ENCODE data around the gene NOP9.

Gene NOP9

GRCh38 chr14:24317141-24317928, 17.7 kb downstream of the NOP9 start:
- no peak for TF ChIP-seq MAX (IDR thresholded peaks at IDR 0.05)
- TF ChIP-seq TAF1 (IDR thresholded peaks at IDR 0.05; ENCODE audit: low read depth) = no peak
- TF ChIP-seq CEBPB (IDR thresholded peaks at IDR 0.05) = no peak
- no peak for TF ChIP-seq NFIC (IDR thresholded peaks at IDR 0.05)
- TF ChIP-seq USF1 (IDR thresholded peaks at IDR 0.05) = no peak
- TF ChIP-seq EP300 (IDR thresholded peaks at IDR 0.05; ENCODE audit: borderline replicate concordance) = no peak
- TF ChIP-seq YY1 (IDR thresholded peaks at IDR 0.05; ENCODE audit: low read depth) = no peak
- no peak for TF ChIP-seq EGR1 (IDR thresholded peaks at IDR 0.05)
- TF ChIP-seq CREB1 (IDR thresholded peaks at IDR 0.05; ENCODE audit: low read depth) = no peak

- no peak for TF ChIP-seq USF1 (IDR thresholded peaks at IDR 0.05)
- TF ChIP-seq NFIC (IDR thresholded peaks at IDR 0.05) = no peak
Measured at GRCh38 chr14:24321212-24321975, 21.7 kb downstream of the NOP9 start.

GRCh38 chr14:24322672-24323071, 23.0 kb downstream of the NOP9 start:
- TF ChIP-seq MAX (IDR thresholded peaks at IDR 0.05) (no peak), CREB1 (IDR thresholded peaks at IDR 0.05; ENCODE audit: low read depth) (no peak), EP300 (IDR thresholded peaks at IDR 0.05; ENCODE audit: borderline replicate concordance) (no peak), TCF12 (IDR thresholded peaks at IDR 0.05; ENCODE audit: low read depth) (no peak), REST (IDR thresholded peaks at IDR 0.05; ENCODE audit: low read depth) (no peak), YY1 (IDR thresholded peaks at IDR 0.05; ENCODE audit: low read depth) (no peak), TAF1 (IDR thresholded peaks at IDR 0.05; ENCODE audit: low read depth) (no peak), EGR1 (IDR thresholded peaks at IDR 0.05) (no peak), TEAD4 (IDR thresholded peaks at IDR 0.05) (no peak), USF1 (IDR thresholded peaks at IDR 0.05) (no peak), ZBTB7A (IDR thresholded peaks at IDR 0.05; ENCODE audit: low read depth) (no peak), RAD21 (IDR thresholded peaks at IDR 0.05; ENCODE audit: low read depth) (no peak), CEBPB (IDR thresholded peaks at IDR 0.05) (no peak), NFIC (IDR thresholded peaks at IDR 0.05) (no peak), FOXM1 (IDR thresholded peaks at IDR 0.05; ENCODE audit: borderline replicate concordance, low read depth) (no peak)

GRCh38 chr14:24323341-24323740, 23.7 kb downstream of the NOP9 start:
- TF ChIP-seq YY1 (IDR thresholded peaks at IDR 0.05; ENCODE audit: low read depth) = no peak
- TF ChIP-seq TCF12 (IDR thresholded peaks at IDR 0.05; ENCODE audit: low read depth) = no peak
- TF ChIP-seq MAX (IDR thresholded peaks at IDR 0.05) = no peak
- TF ChIP-seq FOXM1 (IDR thresholded peaks at IDR 0.05; ENCODE audit: borderline replicate concordance, low read depth) = no peak

GRCh38 chr14:24324024-24324423, 24.4 kb downstream of the NOP9 start:
- no peak for TF ChIP-seq CREB1 (IDR thresholded peaks at IDR 0.05; ENCODE audit: low read depth)
- TF ChIP-seq EP300 (IDR thresholded peaks at IDR 0.05; ENCODE audit: borderline replicate concordance) = no peak
- no peak for TF ChIP-seq TCF12 (IDR thresholded peaks at IDR 0.05; ENCODE audit: low read depth)
- no peak for TF ChIP-seq ZBTB7A (IDR thresholded peaks at IDR 0.05; ENCODE audit: low read depth)
- no peak for TF ChIP-seq YY1 (IDR thresholded peaks at IDR 0.05; ENCODE audit: low read depth)
- TF ChIP-seq TAF1 (IDR thresholded peaks at IDR 0.05; ENCODE audit: low read depth) = no peak

GRCh38 chr14:24325041-24325530, 25.4 kb downstream of the NOP9 start:
- TF ChIP-seq CEBPB (IDR thresholded peaks at IDR 0.05) (no peak), EP300 (IDR thresholded peaks at IDR 0.05; ENCODE audit: borderline replicate concordance) (no peak), TCF12 (IDR thresholded peaks at IDR 0.05; ENCODE audit: low read depth) (no peak), REST (IDR thresholded peaks at IDR 0.05; ENCODE audit: low read depth) (no peak), ZBTB7A (IDR thresholded peaks at IDR 0.05; ENCODE audit: low read depth) (no peak), FOXM1 (IDR thresholded peaks at IDR 0.05; ENCODE audit: borderline replicate concordance, low read depth) (no peak), TAF1 (IDR thresholded peaks at IDR 0.05; ENCODE audit: low read depth) (no peak), EGR1 (IDR thresholded peaks at IDR 0.05) (no peak), CREB1 (IDR thresholded peaks at IDR 0.05; ENCODE audit: low read depth) (no peak), YY1 (IDR thresholded peaks at IDR 0.05; ENCODE audit: low read depth) (no peak)
